Measurements from ENCODE around the gene RGS6.

- no peak for TF ChIP-seq CTCF (IDR thresholded peaks at IDR 0.05; ENCODE audit: insufficient read depth, low read depth, low read length)
- no peak for TF ChIP-seq EZH2 (IDR thresholded peaks at IDR 0.05; ENCODE audit: insufficient read depth, low read length)
Measured at GRCh38 chr14:71956920-71957563, 24.8 kb downstream of the RGS6 start.

Measured in astrocyte (in vitro differentiated cells and primary cell).